ENCODE measurements around the gene LEO1.
A peak's percentile ranks its signal among the peaks of the same experiment; 100 is the strongest.

Gene LEO1

GRCh38 chr15:51931638-51932037 lies 39.9 kb downstream of the LEO1 start:
- no peak for TF ChIP-seq CTCF (IDR thresholded peaks at IDR 0.05; ENCODE audit: borderline replicate concordance, insufficient read depth, low read depth, low read length)
- H3K4me3 ChIP-seq (ENCODE audit: low read depth, low read length) = no peak overlapping the region

- H3K4me3 ChIP-seq (ENCODE audit: low read depth, low read length) = no peak overlapping the region
- TF ChIP-seq CTCF (IDR thresholded peaks at IDR 0.05; ENCODE audit: borderline replicate concordance, insufficient read depth, low read depth, low read length) = no peak
Measured at GRCh38 chr15:51931016-51931415, 40.6 kb downstream of the LEO1 start.

- TF ChIP-seq CTCF (IDR thresholded peaks at IDR 0.05; ENCODE audit: borderline replicate concordance, insufficient read depth, low read depth, low read length) = no peak
- no peak overlapping the region for H3K4me3 ChIP-seq (ENCODE audit: low read depth, low read length)
Measured at GRCh38 chr15:51926809-51927208, 44.8 kb downstream of the LEO1 start.

GRCh38 chr15:51924156-51925068 lies 47.2 kb downstream of the LEO1 start:
- H3K4me3 ChIP-seq (ENCODE audit: low read depth, low read length) = no peak overlapping the region
- TF ChIP-seq CTCF (IDR thresholded peaks at IDR 0.05; ENCODE audit: borderline replicate concordance, insufficient read depth, low read depth, low read length) = no peak

- peak; percentile 24; the same call in 1 of the 2 replicates for TF ChIP-seq CTCF (IDR thresholded peaks at IDR 0.05; ENCODE audit: borderline replicate concordance, insufficient read depth, low read depth, low read length)
- H3K4me3 ChIP-seq (ENCODE audit: low read depth, low read length) = no peak overlapping the region
Measured at GRCh38 chr15:51917493-51917892, 54.1 kb downstream of the LEO1 start.

- H3K4me3 ChIP-seq (ENCODE audit: low read depth, low read length) = no peak overlapping the region
- no peak for TF ChIP-seq CTCF (IDR thresholded peaks at IDR 0.05; ENCODE audit: borderline replicate concordance, insufficient read depth, low read depth, low read length)
Measured at GRCh38 chr15:51912528-51912927, 59.0 kb downstream of the LEO1 start.

GRCh38 chr15:51909584-51909983 lies 62.0 kb downstream of the LEO1 start:
- H3K4me3 ChIP-seq (ENCODE audit: low read depth, low read length) = no peak overlapping the region
- TF ChIP-seq CTCF (IDR thresholded peaks at IDR 0.05; ENCODE audit: borderline replicate concordance, insufficient read depth, low read depth, low read length) = no peak

Measured in GM12875 (cell line).